Measurements from ENCODE around the gene UBR2.
"Not testable (repeated sequence)": the region's sequence is repeated elsewhere in the genome, so short reads cannot be mapped to it uniquely, and the experiment has no call there.

Gene UBR2

DNA sequence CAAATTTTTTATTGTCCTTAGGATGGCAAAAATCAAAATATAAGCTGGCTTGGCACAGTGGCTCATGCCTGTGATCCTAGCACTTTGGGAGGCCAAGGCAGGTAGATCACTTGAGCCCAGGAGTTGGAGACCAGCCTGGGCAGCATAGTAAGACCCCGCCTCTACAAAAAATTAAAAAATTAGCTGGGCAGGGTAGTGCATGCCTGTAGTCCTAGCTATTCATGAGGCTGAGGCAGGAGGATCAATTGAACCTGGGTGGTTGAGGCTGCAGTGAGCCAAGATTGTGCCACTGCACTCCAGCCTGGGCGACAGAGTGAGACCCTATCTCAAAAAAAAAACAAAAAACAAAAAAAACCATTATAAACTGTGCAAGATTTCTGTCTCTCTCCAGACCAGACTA, 40.9 kb downstream of the UBR2 start:
- not testable (repeated sequence) for H2BK120ac ChIP-seq (ENCODE audit: low read depth, low read length); H2BK15ac ChIP-seq (ENCODE audit: low read depth, poor library complexity, severe bottlenecking); H3K4me2 ChIP-seq (ENCODE audit: low read length, poor library complexity, severe bottlenecking); H2BK12ac ChIP-seq (ENCODE audit: low read length in 2 of 2); H3K23ac ChIP-seq (ENCODE audit: low read length in 2 of 2); H2BK5ac ChIP-seq (ENCODE audit: low read depth, low read length, poor library complexity, severe bottlenecking); H3K4ac ChIP-seq (ENCODE audit: low read depth in 1 of 2, low read length in 2 of 2); H3K9ac ChIP-seq (ENCODE audit: low read length); H4K8ac ChIP-seq (ENCODE audit: low read length); H3K9me3 ChIP-seq (ENCODE audit: control insufficient read depth, low read length); H3K4me3 ChIP-seq (ENCODE audit: insufficient read depth in 1 of 2, low read depth in 1 of 2, low read length in 2 of 2); H2AFZ ChIP-seq (ENCODE audit: low read depth, low read length); H3K14ac ChIP-seq (ENCODE audit: low read length in 2 of 2); H4K91ac ChIP-seq (ENCODE audit: low read length); H3K18ac ChIP-seq (ENCODE audit: low read depth in 1 of 2, low read length in 2 of 2); H3K27ac ChIP-seq (ENCODE audit: low read length, poor library complexity, severe bottlenecking); H3K27me3 ChIP-seq (ENCODE audit: control insufficient read depth in 1 of 2, insufficient read depth in 1 of 2, low read length in 2 of 2); H2AK5ac ChIP-seq (ENCODE audit: low read length, severe bottlenecking); DNase-seq; H3K4me1 ChIP-seq (ENCODE audit: control insufficient read depth, insufficient read depth, low read depth, low read length)
- H3K79me1 ChIP-seq (replicated peaks; ENCODE audit: low read length, poor library complexity, severe bottlenecking): peaks cover 12% of the 10 kb centered on the region
- WGBS: 100% methylated on average over 2 of the region's 2 CpGs
- peaks cover 0 to 56% of the 10 kb centered on the region in 2 experiments for H3K36me3 ChIP-seq (ENCODE audit: control insufficient read depth in 1 of 2, insufficient read depth in 2 of 2, low read depth in 1 of 2, low read length in 2 of 2)

GRCh38 chr6:42610416-42610815, 46.6 kb downstream of the UBR2 start:
- H3K4me2 ChIP-seq (ENCODE audit: low read length, poor library complexity, severe bottlenecking): no peak overlapping the region
- 100% methylated on average over 1 of the region's 3 CpGs for WGBS
- no peak overlapping the region for H3K23ac ChIP-seq (ENCODE audit: low read length in 2 of 2)
- no peaks in the 10 kb centered on the region for H3K27me3 ChIP-seq (ENCODE audit: control insufficient read depth in 1 of 2, insufficient read depth in 1 of 2, low read length in 2 of 2)
- peaks cover 5 to 75% of the 10 kb centered on the region in 2 experiments for H3K36me3 ChIP-seq (ENCODE audit: control insufficient read depth in 1 of 2, insufficient read depth in 2 of 2, low read depth in 1 of 2, low read length in 2 of 2)
- no peaks in the 10 kb centered on the region for H3K9me3 ChIP-seq (ENCODE audit: control insufficient read depth, low read length)
- H2BK5ac ChIP-seq (ENCODE audit: low read depth, low read length, poor library complexity, severe bottlenecking): no peak overlapping the region
- no peak overlapping the region for H3K9ac ChIP-seq (ENCODE audit: low read length)
- H3K79me1 ChIP-seq (replicated peaks; ENCODE audit: low read length, poor library complexity, severe bottlenecking): peaks cover 8% of the 10 kb centered on the region
- no peak overlapping the region for H3K4me3 ChIP-seq (ENCODE audit: insufficient read depth in 1 of 2, low read depth in 1 of 2, low read length in 2 of 2)
- no peak for DNase-seq
- no peak overlapping the region for H2BK15ac ChIP-seq (ENCODE audit: low read depth, poor library complexity, severe bottlenecking)
- H3K27ac ChIP-seq (ENCODE audit: low read length, poor library complexity, severe bottlenecking): no peak overlapping the region
- no peak overlapping the region for H2AK5ac ChIP-seq (ENCODE audit: low read length, severe bottlenecking)
- H2AFZ ChIP-seq (ENCODE audit: low read depth, low read length): no peak overlapping the region
- no peaks in the 10 kb centered on the region for H3K4me1 ChIP-seq (ENCODE audit: control insufficient read depth, insufficient read depth, low read depth, low read length)
- H3K14ac ChIP-seq (ENCODE audit: low read length in 2 of 2): no peak overlapping the region
- H3K4ac ChIP-seq (ENCODE audit: low read depth in 1 of 2, low read length in 2 of 2): no peak overlapping the region
- H4K8ac ChIP-seq (ENCODE audit: low read length): no peak overlapping the region
- no peak overlapping the region for H4K91ac ChIP-seq (ENCODE audit: low read length)
- no peak overlapping the region for H2BK120ac ChIP-seq (ENCODE audit: low read depth, low read length)
- H3K18ac ChIP-seq (ENCODE audit: low read depth in 1 of 2, low read length in 2 of 2): no peak overlapping the region
- H2BK12ac ChIP-seq (ENCODE audit: low read length in 2 of 2): no peak overlapping the region

GRCh38 chr6:42615518-42615917, 51.7 kb downstream of the UBR2 start:
- Histone ChIP-seq H2AK5ac (ENCODE audit: low read length, severe bottlenecking) (no peak overlapping the region), H3K36me3 (ENCODE audit: control insufficient read depth in 1 of 2, insufficient read depth in 2 of 2, low read depth in 1 of 2, low read length in 2 of 2) (peaks cover 17 to 63% of the 10 kb centered on the region in 2 experiments), H3K4ac (ENCODE audit: low read depth in 1 of 2, low read length in 2 of 2) (no peak overlapping the region), H2BK5ac (ENCODE audit: low read depth, low read length, poor library complexity, severe bottlenecking) (no peak overlapping the region), H3K4me3 (ENCODE audit: insufficient read depth in 1 of 2, low read depth in 1 of 2, low read length in 2 of 2) (no peak overlapping the region), H2BK120ac (ENCODE audit: low read depth, low read length) (no peak overlapping the region), H3K23ac (ENCODE audit: low read length in 2 of 2) (no peak overlapping the region), H2BK15ac (ENCODE audit: low read depth, poor library complexity, severe bottlenecking) (no peak overlapping the region), H2BK12ac (ENCODE audit: low read length in 2 of 2) (no peak overlapping the region), H3K14ac (ENCODE audit: low read length in 2 of 2) (no peak overlapping the region), H4K91ac (ENCODE audit: low read length) (no peak overlapping the region), H3K79me1 (replicated peaks; ENCODE audit: low read length, poor library complexity, severe bottlenecking) (peaks cover 9% of the 10 kb centered on the region), H3K9ac (ENCODE audit: low read length) (no peak overlapping the region), H3K27ac (ENCODE audit: low read length, poor library complexity, severe bottlenecking) (no peak overlapping the region), H2AFZ (ENCODE audit: low read depth, low read length) (no peak overlapping the region), H3K9me3 (ENCODE audit: control insufficient read depth, low read length) (no peaks in the 10 kb centered on the region), H3K27me3 (ENCODE audit: control insufficient read depth in 1 of 2, insufficient read depth in 1 of 2, low read length in 2 of 2) (no peaks in the 10 kb centered on the region), H3K4me2 (ENCODE audit: low read length, poor library complexity, severe bottlenecking) (no peak overlapping the region), H3K4me1 (ENCODE audit: control insufficient read depth, insufficient read depth, low read depth, low read length) (no peaks in the 10 kb centered on the region), H4K8ac (ENCODE audit: low read length) (no peak overlapping the region), H3K18ac (ENCODE audit: low read depth in 1 of 2, low read length in 2 of 2) (no peak overlapping the region)
- 100% methylated on average over 2 of the region's 2 CpGs for WGBS
- DNase-seq: no peak

GRCh38 chr6:42616716-42617115, 52.9 kb downstream of the UBR2 start:
- no peak overlapping the region for H2BK15ac ChIP-seq (ENCODE audit: low read depth, poor library complexity, severe bottlenecking)
- H3K4me2 ChIP-seq (ENCODE audit: low read length, poor library complexity, severe bottlenecking): no peak overlapping the region
- H3K4me3 ChIP-seq (ENCODE audit: insufficient read depth in 1 of 2, low read depth in 1 of 2, low read length in 2 of 2): no peak overlapping the region
- no peak overlapping the region for H2BK5ac ChIP-seq (ENCODE audit: low read depth, low read length, poor library complexity, severe bottlenecking)
- H3K9me3 ChIP-seq (ENCODE audit: control insufficient read depth, low read length): no peaks in the 10 kb centered on the region
- H4K8ac ChIP-seq (ENCODE audit: low read length): no peak overlapping the region
- peaks cover 19 to 71% of the 10 kb centered on the region in 2 experiments for H3K36me3 ChIP-seq (ENCODE audit: control insufficient read depth in 1 of 2, insufficient read depth in 2 of 2, low read depth in 1 of 2, low read length in 2 of 2)
- no peaks in the 10 kb centered on the region for H3K27me3 ChIP-seq (ENCODE audit: control insufficient read depth in 1 of 2, insufficient read depth in 1 of 2, low read length in 2 of 2)
- no peak overlapping the region for H4K91ac ChIP-seq (ENCODE audit: low read length)
- no peak overlapping the region for H3K4ac ChIP-seq (ENCODE audit: low read depth in 1 of 2, low read length in 2 of 2)
- H3K14ac ChIP-seq (ENCODE audit: low read length in 2 of 2): no peak overlapping the region
- no peak overlapping the region for H2AK5ac ChIP-seq (ENCODE audit: low read length, severe bottlenecking)
- no peak overlapping the region for H3K27ac ChIP-seq (ENCODE audit: low read length, poor library complexity, severe bottlenecking)
- no peak overlapping the region for H3K18ac ChIP-seq (ENCODE audit: low read depth in 1 of 2, low read length in 2 of 2)
- H3K79me1 ChIP-seq (replicated peaks; ENCODE audit: low read length, poor library complexity, severe bottlenecking): peaks cover 9% of the 10 kb centered on the region
- no peak overlapping the region for H2BK120ac ChIP-seq (ENCODE audit: low read depth, low read length)
- 100% methylated on average over 2 of the region's 3 CpGs for WGBS
- peak overlapping the region; percentile 19 for H3K9ac ChIP-seq (ENCODE audit: low read length)
- H2AFZ ChIP-seq (ENCODE audit: low read depth, low read length): no peak overlapping the region
- H3K23ac ChIP-seq (ENCODE audit: low read length in 2 of 2): no peak overlapping the region
- H2BK12ac ChIP-seq (ENCODE audit: low read length in 2 of 2): no peak overlapping the region
- no peak for DNase-seq
- no peaks in the 10 kb centered on the region for H3K4me1 ChIP-seq (ENCODE audit: control insufficient read depth, insufficient read depth, low read depth, low read length)

Data from mesenchymal stem cell (in vitro differentiated cells and primary cell).